Measurements from ENCODE around the gene RPTOR.

RPTOR gene

DNA sequence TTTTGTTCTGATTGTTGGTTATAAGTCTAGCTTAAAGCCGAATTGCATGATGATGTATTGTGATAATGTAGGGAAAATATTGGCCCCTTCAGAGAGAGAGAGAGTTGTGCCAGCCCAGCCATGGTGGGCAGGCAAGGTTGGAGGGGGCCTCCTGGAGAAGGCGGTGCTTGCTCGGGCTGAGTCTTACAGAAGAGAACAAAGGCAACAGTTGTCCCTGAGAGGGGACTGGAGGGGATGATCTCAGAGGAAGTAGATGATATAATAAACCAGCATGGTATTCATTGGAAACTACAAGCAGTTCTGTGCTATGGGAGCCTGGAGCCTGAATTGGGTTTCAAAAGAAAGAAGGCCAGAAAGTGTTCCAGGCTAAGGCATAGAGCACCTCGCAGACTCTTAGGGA, 173.8 kb downstream of the RPTOR start:
- H3K27me3 ChIP-seq, result no peaks in the 10 kb centered on the region
- TF ChIP-seq Cebpa-rat (IDR thresholded peaks at IDR 0.05), result no peak
- H3K9me3 ChIP-seq (replicated peaks in 1 of 11), result peaks cover 10 to 18% (median 14%) of the 10 kb centered on the region in 11 experiments; a peak in 21 of 22 replicates
- H3K27ac ChIP-seq, result no peak overlapping the region
- H3K4me3 ChIP-seq, result no peak overlapping the region
- H4K20me1 ChIP-seq, result peaks cover 54 to 79% (median 70%) of the 10 kb centered on the region in 11 experiments; a peak in 20 of 22 replicates
- no peak overlapping the region for H3K4me2 ChIP-seq
- no peak overlapping the region for H3K9ac ChIP-seq
- peaks cover 0 to 15% (median 10%) of the 10 kb centered on the region in 11 experiments; a peak in 7 of 22 replicates for H3K36me3 ChIP-seq
- peaks cover 0 to 16% (median 10%) of the 10 kb centered on the region in 10 experiments; a peak in 10 of 20 replicates for H3K4me1 ChIP-seq

DNA sequence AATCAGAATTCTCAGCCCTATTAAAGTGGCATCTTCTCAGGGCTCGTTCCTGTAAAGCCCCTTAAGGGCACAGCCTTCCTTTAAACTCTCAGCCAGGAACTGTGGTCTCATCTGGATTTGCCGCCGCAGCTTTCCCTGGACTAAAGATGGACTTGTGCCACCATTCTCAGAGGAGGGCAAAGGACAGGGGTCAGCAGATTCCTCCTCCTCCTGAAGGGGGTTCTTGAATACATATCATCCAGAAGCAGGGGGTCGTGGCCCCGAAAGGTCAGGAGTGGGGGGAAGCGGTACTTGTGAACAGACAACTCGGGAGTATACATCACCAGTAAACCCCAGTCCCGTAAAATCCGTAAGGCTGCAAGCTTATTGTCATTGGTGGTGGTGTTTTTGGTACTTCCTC, 174.8 kb downstream of the RPTOR start:
- no peak overlapping the region for H3K27ac ChIP-seq

DNA sequence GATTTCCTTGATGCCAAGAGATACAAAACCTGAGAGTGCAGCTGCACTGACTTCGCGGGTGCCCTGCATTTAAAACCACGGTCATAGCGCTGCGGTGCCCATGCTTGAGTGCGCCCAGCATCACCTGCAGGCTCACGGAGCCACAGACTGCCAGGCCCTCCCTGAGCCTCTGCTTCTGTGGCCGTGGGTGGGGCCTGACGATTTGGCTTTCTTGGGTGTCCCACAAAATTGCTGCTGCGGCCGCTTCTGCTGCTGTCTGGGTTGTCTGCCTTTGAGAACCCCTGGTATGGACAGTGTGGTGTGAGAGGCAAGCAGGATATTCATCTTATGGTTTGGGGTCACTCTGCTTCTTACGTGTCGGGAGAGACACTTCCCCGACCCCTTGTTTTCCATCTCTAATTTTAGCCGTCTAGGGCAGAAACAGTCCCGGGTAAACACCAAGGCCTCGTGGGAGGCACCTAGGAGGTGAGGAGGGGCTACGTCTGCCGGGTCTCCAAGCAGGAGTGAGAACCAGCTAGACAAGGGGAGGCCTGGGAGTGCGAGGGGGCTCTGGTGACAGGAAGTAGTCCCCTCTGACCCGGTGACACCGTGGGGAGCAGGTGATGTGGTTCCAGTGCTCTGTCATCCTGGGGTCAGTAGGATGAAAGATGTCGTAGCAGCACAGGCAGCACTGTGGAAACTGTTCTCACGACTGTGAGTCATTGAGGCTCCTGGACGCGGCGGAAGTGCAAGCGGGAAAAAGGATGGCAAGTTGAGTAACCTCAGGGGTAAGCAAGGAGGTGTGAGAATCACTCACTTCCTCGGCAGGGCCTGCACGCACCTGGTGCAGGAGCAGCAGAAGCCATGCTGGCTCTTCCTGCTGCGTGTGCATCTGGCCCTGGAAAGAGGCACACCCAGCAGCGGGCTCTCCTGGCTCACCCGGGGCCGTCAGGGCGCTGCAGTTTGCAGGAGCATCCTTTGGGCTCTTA, 176.3 kb downstream of the RPTOR start:
- H3K27ac ChIP-seq, result no peak overlapping the region
- peaks cover 0 to 3% (median 0%) of the 10 kb centered on the region in 11 experiments; a peak in 1 of 22 replicates for H3K36me3 ChIP-seq
- peaks cover 0 to under 1% (median 0%) of the 10 kb centered on the region in 11 experiments; a peak in 1 of 22 replicates for H3K9me3 ChIP-seq (replicated peaks in 1 of 11)
- no peak overlapping the region for H3K4me3 ChIP-seq
- peaks cover 79 to 100% (median 95%) of the 10 kb centered on the region in 11 experiments for H4K20me1 ChIP-seq
- no peak overlapping the region for H3K9ac ChIP-seq
- no peak for TF ChIP-seq Cebpa-rat (IDR thresholded peaks at IDR 0.05)
- H3K27me3 ChIP-seq, result no peaks in the 10 kb centered on the region
- peak overlapping the region in 6 of 11 experiments; percentile 2 to 39 (median 18); a peak in 6 of 22 replicates for H3K4me2 ChIP-seq
- H3K4me1 ChIP-seq, result peaks cover 7 to 36% (median 30%) of the 10 kb centered on the region in 10 experiments; a peak in 19 of 20 replicates

More for the DNA sequence above, 174.8 kb downstream of the RPTOR start:
- peaks cover 2 to 22% (median 16%) of the 10 kb centered on the region in 10 experiments; a peak in 19 of 20 replicates for H3K4me1 ChIP-seq
- no peak overlapping the region for H3K9ac ChIP-seq
- H3K27me3 ChIP-seq, result no peaks in the 10 kb centered on the region
- H4K20me1 ChIP-seq, result peaks cover 65 to 87% (median 80%) of the 10 kb centered on the region in 11 experiments; a peak in 21 of 22 replicates
- no peak for TF ChIP-seq Cebpa-rat (IDR thresholded peaks at IDR 0.05)
- peaks cover 0 to 10% (median 5%) of the 10 kb centered on the region in 11 experiments; a peak in 6 of 22 replicates for H3K36me3 ChIP-seq
- H3K9me3 ChIP-seq (replicated peaks in 1 of 11), result peaks cover 10 to 14% (median 11%) of the 10 kb centered on the region in 11 experiments; a peak in 21 of 22 replicates
- H3K4me2 ChIP-seq, result no peak overlapping the region
- no peak overlapping the region for H3K4me3 ChIP-seq

DNA sequence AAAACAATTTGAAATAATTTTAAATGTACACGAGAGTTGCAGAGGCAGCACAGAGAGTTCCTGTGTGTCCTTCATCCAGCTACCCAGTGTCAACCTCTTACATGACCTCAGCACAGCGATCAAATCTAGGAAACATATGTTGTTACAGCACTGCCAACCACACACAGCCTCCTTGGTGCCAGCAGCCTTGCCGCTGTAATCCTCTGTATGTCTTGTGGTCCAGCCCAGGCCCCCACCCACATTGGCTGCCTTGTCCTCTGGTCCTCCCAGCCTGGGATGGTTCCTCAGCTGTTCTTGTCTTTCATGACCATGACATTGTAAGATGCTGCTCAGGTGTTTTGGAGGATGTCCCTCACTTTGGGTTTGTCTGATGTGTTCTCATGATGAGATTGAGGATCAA, 178.0 kb downstream of the RPTOR start:
- no peak overlapping the region for H3K9ac ChIP-seq
- no peak for TF ChIP-seq Cebpa-rat (IDR thresholded peaks at IDR 0.05)
- peaks cover 91 to 100% (median 100%) of the 10 kb centered on the region in 11 experiments for H4K20me1 ChIP-seq
- no peaks in the 10 kb centered on the region; a peak in 1 of 22 replicates for H3K27me3 ChIP-seq
- peaks cover 0 to 7% (median 0%) of the 10 kb centered on the region in 11 experiments; a peak in 3 of 22 replicates for H3K36me3 ChIP-seq
- no peak overlapping the region for H3K4me3 ChIP-seq
- no peak overlapping the region for H3K4me2 ChIP-seq
- H3K27ac ChIP-seq, result no peak overlapping the region
- H3K9me3 ChIP-seq (replicated peaks in 1 of 11), result no peaks in the 10 kb centered on the region
- H3K4me1 ChIP-seq, result peaks cover 22 to 50% (median 46%) of the 10 kb centered on the region in 10 experiments

DNA sequence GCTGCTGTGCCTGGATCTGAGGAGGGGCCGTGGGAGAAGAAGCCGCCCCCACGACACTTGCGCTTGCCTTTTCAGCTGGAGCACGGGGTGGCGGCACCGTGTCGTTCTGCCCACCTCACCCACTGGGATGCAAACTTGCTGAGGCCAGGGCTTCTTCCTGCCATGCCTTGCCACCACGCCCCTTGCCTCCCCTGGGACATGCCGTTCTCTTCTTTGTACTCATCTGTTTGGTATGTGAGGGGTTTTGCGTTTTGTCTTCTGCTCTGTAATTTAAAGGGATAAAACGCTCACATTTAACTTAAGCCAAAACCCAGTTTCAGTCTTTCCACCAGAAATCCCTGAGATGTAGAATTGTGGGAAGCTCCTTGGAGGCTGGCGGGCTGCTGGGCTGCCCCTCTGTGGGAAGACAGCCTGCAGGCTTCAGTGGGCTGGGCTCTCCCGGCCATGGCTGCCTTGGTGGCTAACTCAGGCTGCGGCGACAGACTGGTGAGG, 180.2 kb downstream of the RPTOR start:
- peak overlapping the region; percentile 20 to 92 (median 78); a peak in 20 of 22 replicates for H3K4me2 ChIP-seq
- H3K9ac ChIP-seq, result no peak overlapping the region
- H3K4me1 ChIP-seq, result peaks cover 22 to 52% (median 46%) of the 10 kb centered on the region in 10 experiments
- H3K9me3 ChIP-seq (replicated peaks in 1 of 11), result no peaks in the 10 kb centered on the region
- H3K36me3 ChIP-seq, result peaks cover 0 to 9% (median 3%) of the 10 kb centered on the region in 11 experiments; a peak in 3 of 22 replicates
- H4K20me1 ChIP-seq, result peaks cover 84 to 100% (median 100%) of the 10 kb centered on the region in 11 experiments
- no peak overlapping the region for H3K4me3 ChIP-seq
- no peak for TF ChIP-seq Cebpa-rat (IDR thresholded peaks at IDR 0.05)
- no peak overlapping the region for H3K27ac ChIP-seq
- no peaks in the 10 kb centered on the region; a peak in 1 of 22 replicates for H3K27me3 ChIP-seq

DNA sequence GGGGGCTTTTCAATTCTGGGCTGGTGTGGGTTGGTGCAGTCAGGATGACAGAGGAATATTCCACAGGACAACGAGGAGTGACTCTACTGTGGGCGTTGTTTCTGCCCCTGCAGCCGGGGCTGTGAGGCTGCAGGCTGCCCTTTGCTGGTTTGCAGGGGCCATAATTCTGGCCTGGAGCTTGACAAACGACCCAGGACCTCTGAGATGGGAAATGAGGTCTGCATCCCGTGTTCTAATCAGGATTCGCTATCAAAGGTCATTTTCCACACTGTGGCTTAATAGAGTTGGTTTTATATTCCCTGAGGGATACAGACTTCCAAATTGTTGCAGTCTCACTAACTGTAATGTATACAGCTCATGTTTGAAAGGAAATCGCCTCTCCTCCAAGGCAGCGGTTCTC, 180.9 kb downstream of the RPTOR start:
- Histone ChIP-seq H3K4me2 (peak overlapping the region in 9 of 11 experiments; percentile 63 to 92 (median 81); a peak in 16 of 22 replicates), H3K27ac (no peak overlapping the region), H4K20me1 (peaks cover 80 to 100% (median 98%) of the 10 kb centered on the region in 11 experiments), H3K4me1 (peaks cover 22 to 47% (median 42%) of the 10 kb centered on the region in 10 experiments), H3K36me3 (peaks cover 0 to 9% (median 3%) of the 10 kb centered on the region in 11 experiments; a peak in 3 of 22 replicates), H3K27me3 (no peaks in the 10 kb centered on the region; a peak in 1 of 22 replicates), H3K4me3 (no peak overlapping the region), H3K9me3 (replicated peaks in 1 of 11) (no peaks in the 10 kb centered on the region), H3K9ac (no peak overlapping the region)
- TF ChIP-seq Cebpa-rat (IDR thresholded peaks at IDR 0.05), result no peak

DNA sequence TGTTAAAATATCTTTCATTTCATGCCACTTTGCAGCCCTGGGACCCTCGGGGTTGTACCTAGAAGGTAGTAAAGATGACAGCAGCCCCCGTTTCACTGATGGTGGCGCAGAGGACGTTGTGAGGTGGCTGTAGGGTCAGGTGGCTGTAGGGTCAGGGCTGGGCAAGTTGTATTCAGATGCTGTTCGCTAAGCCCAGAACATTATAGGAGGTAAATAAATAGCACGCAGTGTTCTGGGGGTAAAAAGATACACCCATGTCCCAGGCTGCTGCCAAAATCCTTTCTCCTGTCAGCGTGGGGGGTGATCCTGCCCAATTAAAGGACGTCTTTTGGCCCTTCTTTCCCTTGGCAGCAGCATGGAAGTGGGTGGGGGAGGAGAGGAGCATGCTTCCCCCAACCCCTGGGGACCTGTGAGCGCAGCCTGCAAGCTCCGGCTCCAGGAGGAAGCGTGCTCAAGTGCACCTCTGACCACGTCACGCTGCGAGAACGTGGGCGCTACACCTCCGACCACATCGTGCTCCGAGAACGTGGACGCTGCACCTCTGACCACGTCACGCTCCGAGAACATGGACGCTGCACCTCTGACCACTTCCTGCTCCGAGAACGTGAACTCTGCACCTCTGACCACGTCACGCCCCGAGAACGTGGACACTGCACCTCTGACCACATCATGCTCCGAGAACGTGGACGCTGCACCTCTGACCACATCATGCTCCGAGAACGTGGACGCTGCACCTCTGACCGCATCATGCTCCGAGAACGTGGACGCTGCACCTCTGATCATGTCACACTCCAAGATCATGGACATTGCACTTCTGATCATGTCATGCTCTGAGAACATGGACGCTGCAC, 182.1 kb downstream of the RPTOR start:
- no peak overlapping the region for H3K27ac ChIP-seq
- H3K9ac ChIP-seq, result no peak overlapping the region; a peak in 1 of 22 replicates
- TF ChIP-seq Cebpa-rat (IDR thresholded peaks at IDR 0.05), result no peak
- peaks cover 67 to 94% (median 86%) of the 10 kb centered on the region in 11 experiments for H4K20me1 ChIP-seq
- H3K9me3 ChIP-seq (replicated peaks in 1 of 11), result no peaks in the 10 kb centered on the region
- peaks cover 0 to 19% (median 8%) of the 10 kb centered on the region in 11 experiments; a peak in 11 of 22 replicates for H3K36me3 ChIP-seq
- H3K27me3 ChIP-seq, result no peaks in the 10 kb centered on the region; a peak in 1 of 22 replicates
- H3K4me1 ChIP-seq, result peaks cover 22 to 40% (median 35%) of the 10 kb centered on the region in 10 experiments
- peak overlapping the region; percentile 61 to 92 (median 78) for H3K4me2 ChIP-seq
- no peak overlapping the region for H3K4me3 ChIP-seq

DNA sequence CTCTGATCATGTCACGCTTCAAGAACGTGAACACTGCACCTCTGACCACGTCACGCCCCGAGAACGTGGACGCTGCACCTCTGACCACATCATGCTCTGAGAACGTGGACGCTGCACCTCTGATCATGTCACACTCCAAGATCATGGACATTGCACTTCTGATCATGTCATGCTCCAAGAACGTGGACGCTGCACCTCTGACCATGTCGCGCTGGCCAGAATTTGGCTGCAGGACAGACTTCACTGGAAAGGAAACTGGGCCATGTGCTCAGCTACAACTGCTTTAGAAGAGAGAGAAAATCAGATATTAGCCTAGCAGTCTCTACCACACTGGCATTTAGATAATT, 182.7 kb downstream of the RPTOR start:
- H3K27ac ChIP-seq, result no peak overlapping the region
- no peak for TF ChIP-seq Cebpa-rat (IDR thresholded peaks at IDR 0.05)
- no peak overlapping the region for H3K9ac ChIP-seq
- no peaks in the 10 kb centered on the region; a peak in 1 of 22 replicates for H3K27me3 ChIP-seq
- H4K20me1 ChIP-seq, result peaks cover 63 to 88% (median 80%) of the 10 kb centered on the region in 11 experiments
- peak overlapping the region in 8 of 11 experiments; percentile 69 to 92 (median 82); a peak in 17 of 22 replicates for H3K4me2 ChIP-seq
- H3K4me3 ChIP-seq, result no peak overlapping the region
- peaks cover 22 to 40% (median 35%) of the 10 kb centered on the region in 10 experiments for H3K4me1 ChIP-seq
- peaks cover 0 to 25% (median 12%) of the 10 kb centered on the region in 11 experiments; a peak in 14 of 22 replicates for H3K36me3 ChIP-seq
- no peaks in the 10 kb centered on the region for H3K9me3 ChIP-seq (replicated peaks in 1 of 11)

Measured in BLaER1 treated with 17β-estradiol and CSF1 and Interleukin-3, amounts not matched to agents 10 nM and 100 nM (cell line).